Smooth muscle cell (in vitro differentiated cells): ENCODE results near the gene ADAMTS5. TPM values are rescaled to one million over a fixed set of nuclear protein-coding genes. Genes with fewer than 3 reads are reported as not detected.
A peak's percentile ranks its signal among the peaks of the same experiment; 100 is the strongest.

Source experiments
- DNase-seq: peaks from one replicate; lab custom pipeline; 2025; ENCODE audit not compliant: unreplicated experiment; lab: John Stamatoyannopoulos, UW
- H2AFZ ChIP-seq: fragments of 200-600 bp; sonication (generic); 2 replicates; pipeline ENCODE4 v1.6.0; 2016; ENCODE audit warnings: antibody characterized with exemption, low read depth, mild to moderate bottlenecking
- H3F3A ChIP-seq: fragments of 200-600 bp; sonication (generic); 2 replicates; pipeline ENCODE4 v1.6.0; 2017; ENCODE audit warnings: antibody characterized with exemption, low read depth
- H3K27ac ChIP-seq: fragments of 200-600 bp; sonication (generic); 2 replicates; pipeline ENCODE4 v1.5.1; 2016; ENCODE audit warnings: low read depth, mild to moderate bottlenecking
- H3K27me3 ChIP-seq: fragments of 200-600 bp; sonication (generic); 2 replicates; pipeline ENCODE4 v1.6.1; 2016; ENCODE audit warnings: low read depth, mild to moderate bottlenecking
- H3K36me3 ChIP-seq: fragments of 200-600 bp; sonication (generic); 2 replicates; pipeline ENCODE4 v1.5.1; 2016; ENCODE audit warnings: low read depth
- H3K4me1 ChIP-seq: fragments of 200-600 bp; sonication (generic); 2 replicates; pipeline ENCODE4 v1.5.1; 2016; ENCODE audit warnings: low read depth
- H3K4me2 ChIP-seq: fragments of 200-600 bp; sonication (generic); 2 replicates; pipeline ENCODE4 v1.6.0; 2016; ENCODE audit warnings: mild to moderate bottlenecking
- H3K4me3 ChIP-seq: fragments of 200-600 bp; sonication (generic); 2 replicates; pipeline ENCODE4 v1.5.1; 2016; ENCODE audit warnings: mild to moderate bottlenecking
- H3K79me2 ChIP-seq: fragments of 200-600 bp; sonication (generic); 2 replicates; pipeline ENCODE4 v1.6.0; 2016; ENCODE audit warnings: low read depth, mild to moderate bottlenecking
- H3K9ac ChIP-seq: fragments of 200-600 bp; sonication (generic); 2 replicates; pipeline ENCODE4 v1.6.0; 2016; ENCODE audit warnings: low read depth
- H3K9me3 ChIP-seq: fragments of 200-600 bp; sonication (generic); replicated peaks from 2 replicates; pipeline ENCODE4 v1.5.1; 2016; ENCODE audit warnings: low read depth
- H4K20me1 ChIP-seq: fragments of 200-600 bp; sonication (generic); 2 replicates; pipeline ENCODE4 v1.6.0; 2016; ENCODE audit warnings: low read depth
- CTCF ChIP-seq: fragments of 200-600 bp; sonication (generic); IDR thresholded peaks from 2 replicates; pipeline ENCODE4 v1.5.1; 2017; ENCODE audit warnings: borderline replicate concordance, mild to moderate bottlenecking, antibody characterized with exemption; ENCODE audit not compliant: insufficient read depth, poor library complexity, severe bottlenecking
- WGBS: methylation state at CpG from one replicate; pipeline ENCODE4 v1.1.7; 2016; ENCODE audit warnings: low lambda C conversion rate; 5-methylcytosine and 5-hydroxymethylcytosine counted together
- polyA plus RNA-seq: library from polyadenylated mRNA; unstranded; fragments of >200 nt; fragmentation: Nextera tagmentation; extraction: Ambion mirVana; gene quantifications from 2 replicates; pipeline ENCODE4 v1.2.1, GENCODE V29; 2016
- total RNA-seq: library from RNA; depleted of rRNA; stranded (reverse); fragments of >200 nt; gene quantifications from 2 replicates; pipeline ENCODE4 v1.2.3, GENCODE V29; 2014

Gene ADAMTS5
- total and polyA plus RNA-seq, 2 experiments from 2014 or later: 7.6 to 18.4 TPM

DNA sequence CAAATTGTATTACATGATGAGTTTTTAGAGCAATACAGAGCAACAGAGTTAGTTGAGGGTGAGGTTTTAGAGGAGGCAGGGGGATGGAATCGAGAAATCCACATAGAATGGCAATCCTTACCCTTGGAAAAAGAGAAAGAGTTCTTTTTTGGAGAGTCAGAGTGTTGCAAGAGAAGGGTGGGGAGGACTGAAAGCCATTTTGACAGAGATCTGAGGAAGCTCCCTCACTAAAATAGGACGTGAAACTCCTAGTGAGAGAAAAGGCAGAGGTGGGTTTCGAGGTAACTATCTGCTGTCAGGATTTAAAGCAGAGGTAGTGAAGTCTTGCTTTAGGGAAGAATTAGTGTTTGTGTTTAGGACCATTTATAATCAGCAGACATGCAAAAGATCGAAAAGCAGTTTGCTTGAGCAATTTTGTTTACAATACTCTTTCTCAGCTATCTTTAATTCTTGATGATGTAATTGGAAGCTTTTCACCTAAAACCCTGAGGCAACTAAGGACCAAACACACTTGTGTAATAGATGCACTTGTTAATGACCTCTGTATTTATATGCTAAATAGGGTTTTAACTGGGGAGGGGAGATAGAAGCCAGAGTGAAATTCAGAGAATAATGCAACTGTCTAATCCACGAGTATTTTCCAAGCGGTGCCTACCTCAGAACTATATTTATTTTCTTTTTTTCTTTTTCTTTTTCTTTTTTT, 20.0 kb downstream of the ADAMTS5 start:
- Histone ChIP-seq H3K27ac (peak overlapping the region; percentile 46), H3K4me2 (peak overlapping the region; percentile 77), H3K36me3 (no peaks in the 10 kb centered on the region), H2AFZ (peak overlapping the region; percentile 78), H3K9ac (peak overlapping the region; percentile 0), H3F3A (no peaks in the 10 kb centered on the region), H3K79me2 (no peaks in the 10 kb centered on the region), H4K20me1 (no peaks in the 10 kb centered on the region), H3K9me3 (no peaks in the 10 kb centered on the region), H3K4me1 (peaks cover 18% of the 10 kb centered on the region), H3K4me3 (peak overlapping the region; percentile 20), H3K27me3 (no peaks in the 10 kb centered on the region)
- no peak for DNase-seq
- TF ChIP-seq CTCF: no peak
- WGBS: 34% methylated on average over 6 of the region's 6 CpGs

- no peak for TF ChIP-seq CTCF
- Histone ChIP-seq H3K9ac (peak overlapping the region; percentile 0), H3K4me1 (peaks cover 21% of the 10 kb centered on the region), H3K4me3 (peak overlapping the region; percentile 20), H3K79me2 (no peaks in the 10 kb centered on the region), H4K20me1 (no peaks in the 10 kb centered on the region), H3K27ac (peak overlapping the region; percentile 46), H3K9me3 (no peaks in the 10 kb centered on the region), H3K4me2 (peak overlapping the region; percentile 77), H3K27me3 (no peaks in the 10 kb centered on the region), H3K36me3 (no peaks in the 10 kb centered on the region), H2AFZ (peak overlapping the region; percentile 78), H3F3A (no peaks in the 10 kb centered on the region)
- 26% methylated on average over 13 of the region's 13 CpGs for WGBS
- DNase-seq: no peak
Measured at GRCh38 chr21:26945916-26946675, 20.8 kb downstream of the ADAMTS5 start.

DNA sequence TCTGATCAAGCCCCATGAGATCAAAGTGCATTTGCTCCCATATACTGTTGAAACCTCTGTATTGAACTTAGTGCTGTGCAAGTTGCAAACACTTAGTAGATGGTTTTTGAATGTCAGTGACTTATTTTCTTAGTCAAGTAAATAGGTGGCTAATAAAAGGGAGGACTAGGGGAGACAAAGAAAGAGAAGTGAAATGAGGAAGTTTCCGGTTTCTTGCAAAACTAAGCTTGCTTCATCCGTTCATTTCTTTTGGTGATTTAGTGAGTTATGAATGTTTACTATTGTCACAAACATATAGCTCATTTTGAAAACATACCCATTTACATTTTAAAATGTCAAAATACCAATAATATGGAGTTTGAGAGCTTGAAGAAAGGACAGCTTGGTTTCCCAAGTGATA, 23.0 kb downstream of the ADAMTS5 start:
- Histone ChIP-seq H3K36me3 (no peaks in the 10 kb centered on the region), H3K27ac (no peak overlapping the region), H3F3A (no peaks in the 10 kb centered on the region), H3K9me3 (no peaks in the 10 kb centered on the region), H3K79me2 (no peaks in the 10 kb centered on the region), H3K9ac (no peak overlapping the region), H3K27me3 (no peaks in the 10 kb centered on the region), H3K4me1 (peaks cover 21% of the 10 kb centered on the region), H2AFZ (no peak overlapping the region), H3K4me3 (no peak overlapping the region), H4K20me1 (no peaks in the 10 kb centered on the region), H3K4me2 (no peak overlapping the region)
- no peak for DNase-seq
- no peak for TF ChIP-seq CTCF
- 91% methylated on average over 2 of the region's 2 CpGs for WGBS
